OCI-LY3 (cell line): ENCODE data around the gene MCM3AP.

Experiments used
- H2AFZ ChIP-seq: fragments of 200-600, 300-600 bp; shearing (Covaris generic); 2 replicates; pipeline ENCODE4 v1.6.0; 2014; ENCODE audit warnings: antibody characterized with exemption, low read depth, low read length
- H3K27ac ChIP-seq: fragments of 200-600, 300-600 bp; sonication (generic); 2 replicates; pipeline ENCODE4 v1.5.1; 2014; ENCODE audit warnings: mild to moderate bottlenecking, low read length, moderate library complexity, mixed read lengths
- H3K27me3 ChIP-seq: fragments of 200-600, 300-600 bp; sonication (generic); 2 replicates; pipeline ENCODE4 v1.6.1; 2014; ENCODE audit warnings: low read depth, low read length, mixed read lengths
- H3K36me3 ChIP-seq: fragments of 200-600, 300-600 bp; sonication (generic); replicated peaks from 2 replicates; pipeline ENCODE3; 2014; ENCODE audit warnings: low read depth, low read length, mixed read lengths
- H3K4me1 ChIP-seq: fragments of 300-600, 200-600 bp; sonication (generic); 2 replicates; pipeline ENCODE4 v1.6.1; 2014; ENCODE audit warnings: low read length, mixed read lengths
- H3K4me2 ChIP-seq: fragments of 200-600, 300-600 bp; sonication (generic); 2 replicates; pipeline ENCODE4 v1.6.1; 2014; ENCODE audit warnings: low read length, mixed read lengths
- H3K4me3 ChIP-seq: fragments of 300-600, 200-600 bp; sonication (generic); 2 replicates; pipeline ENCODE4 v1.5.1; 2014; ENCODE audit warnings: antibody characterized with exemption, mild to moderate bottlenecking, low read length, moderate library complexity
- H3K79me2 ChIP-seq: fragments of 300-600, 200-600 bp; shearing (Covaris generic); 2 replicates; pipeline ENCODE4 v1.6.1; 2014; ENCODE audit warnings: mild to moderate bottlenecking, low read length, mixed read lengths
- H3K9ac ChIP-seq: fragments of 300-600, 200-600 bp; shearing (Covaris generic); 2 replicates; pipeline ENCODE4 v1.6.0; 2014; ENCODE audit warnings: mild to moderate bottlenecking, low read length, moderate library complexity
- H3K9me3 ChIP-seq: fragments of 200-600, 300-600 bp; shearing (Covaris generic); 2 replicates; pipeline ENCODE4 v1.6.1; 2014; ENCODE audit warnings: low read length, mixed read lengths; ENCODE audit not compliant: insufficient read depth
- H4K20me1 ChIP-seq: fragments of 200-600, 300-600 bp; sonication (generic); 2 replicates; pipeline ENCODE4 v1.6.1; 2016; ENCODE audit warnings: low read length, mixed read lengths; ENCODE audit not compliant: insufficient read depth
- EZH2phosphoT487 ChIP-seq: fragments of 200-600 bp; shearing (Covaris generic); IDR thresholded peaks from 2 replicates; pipeline ENCODE4 v1.6.1; 2018; ENCODE audit warnings: antibody characterized with exemption, mixed run types, low read depth
- TF ChIP-seq, protein P1 (sequence below): fragments of 200-600, 300-600 bp; sonication (generic); IDR thresholded peaks from 2 replicates; pipeline ENCODE4 v1.5.1; 2014; ENCODE audit warnings: antibody characterized with exemption, low read length, low read depth

Gene MCM3AP

DNA sequence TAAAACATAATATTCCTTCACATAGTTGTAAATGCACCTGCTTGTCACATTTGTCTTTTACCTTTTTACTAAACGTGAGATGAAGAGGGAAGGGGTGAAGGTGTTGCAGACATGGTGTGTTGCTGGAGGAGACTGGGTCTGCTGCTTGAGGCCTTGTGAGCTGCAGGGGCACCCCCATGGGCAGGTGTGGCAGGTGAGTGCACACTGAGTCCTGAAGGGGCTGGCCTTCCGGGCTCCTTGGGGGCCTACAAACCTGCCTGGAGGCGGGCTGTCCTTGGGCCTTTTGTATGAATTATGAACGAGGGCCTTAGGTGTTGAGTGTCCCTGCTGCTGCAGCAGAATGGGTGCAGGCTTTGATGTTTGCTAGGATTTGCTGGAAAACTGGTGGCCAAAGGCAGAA lies 42.3 kb upstream of the MCM3AP start:
- Histone ChIP-seq H3K79me2 (peaks cover 46% of the 10 kb centered on the region), H3K4me1 (peaks cover 14% of the 10 kb centered on the region)

DNA sequence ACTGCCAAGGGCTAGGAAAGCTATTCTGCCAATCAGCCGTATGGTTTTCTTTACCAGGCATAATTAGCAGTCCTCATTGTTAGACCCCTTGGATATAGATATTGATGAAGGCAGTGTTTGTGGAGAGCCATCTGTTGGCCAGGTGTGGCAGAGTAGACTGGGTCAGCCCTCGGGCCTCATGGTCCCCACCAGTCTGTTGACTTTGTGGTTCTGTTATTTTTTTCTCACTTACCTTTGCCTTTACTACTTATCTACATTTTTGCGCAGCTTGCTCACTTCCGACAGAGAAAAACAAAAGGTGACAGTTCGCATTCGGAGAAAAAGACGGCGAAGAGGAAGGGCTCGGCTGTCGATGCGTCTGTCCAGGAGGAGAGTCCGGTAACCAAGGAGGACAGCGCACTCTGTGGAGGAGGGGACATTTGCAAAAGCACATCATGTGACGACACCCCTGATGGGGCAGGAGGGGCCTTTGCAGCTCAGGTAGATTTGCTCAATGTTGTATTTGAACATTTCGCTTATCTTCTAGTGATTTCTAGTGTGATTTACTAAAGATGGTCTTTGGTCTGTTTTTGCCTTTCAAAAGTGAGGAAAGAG lies 40.8 kb upstream of the MCM3AP start:
- H3K79me2 ChIP-seq: peaks cover 61% of the 10 kb centered on the region
- H3K9ac ChIP-seq: peak overlapping the region; percentile 90; the same call in 1 of the 2 replicates
- H3K27ac ChIP-seq: no peak overlapping the region
- H2AFZ ChIP-seq: no peak overlapping the region
- no peak for TF ChIP-seq EZH2phosphoT487
- TF ChIP-seq, protein P1, sequence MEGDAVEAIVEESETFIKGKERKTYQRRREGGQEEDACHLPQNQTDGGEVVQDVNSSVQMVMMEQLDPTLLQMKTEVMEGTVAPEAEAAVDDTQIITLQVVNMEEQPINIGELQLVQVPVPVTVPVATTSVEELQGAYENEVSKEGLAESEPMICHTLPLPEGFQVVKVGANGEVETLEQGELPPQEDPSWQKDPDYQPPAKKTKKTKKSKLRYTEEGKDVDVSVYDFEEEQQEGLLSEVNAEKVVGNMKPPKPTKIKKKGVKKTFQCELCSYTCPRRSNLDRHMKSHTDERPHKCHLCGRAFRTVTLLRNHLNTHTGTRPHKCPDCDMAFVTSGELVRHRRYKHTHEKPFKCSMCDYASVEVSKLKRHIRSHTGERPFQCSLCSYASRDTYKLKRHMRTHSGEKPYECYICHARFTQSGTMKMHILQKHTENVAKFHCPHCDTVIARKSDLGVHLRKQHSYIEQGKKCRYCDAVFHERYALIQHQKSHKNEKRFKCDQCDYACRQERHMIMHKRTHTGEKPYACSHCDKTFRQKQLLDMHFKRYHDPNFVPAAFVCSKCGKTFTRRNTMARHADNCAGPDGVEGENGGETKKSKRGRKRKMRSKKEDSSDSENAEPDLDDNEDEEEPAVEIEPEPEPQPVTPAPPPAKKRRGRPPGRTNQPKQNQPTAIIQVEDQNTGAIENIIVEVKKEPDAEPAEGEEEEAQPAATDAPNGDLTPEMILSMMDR: no peak
- H3K9me3 ChIP-seq: no peaks in the 10 kb centered on the region
- H3K36me3 ChIP-seq: peaks cover 26% of the 10 kb centered on the region
- H4K20me1 ChIP-seq: no peaks in the 10 kb centered on the region
- H3K4me3 ChIP-seq: no peak overlapping the region
- H3K4me2 ChIP-seq: peak overlapping the region; percentile 92
- H3K4me1 ChIP-seq: peaks cover 21% of the 10 kb centered on the region
- no peaks in the 10 kb centered on the region for H3K27me3 ChIP-seq

More for the DNA sequence above, 42.3 kb upstream of the MCM3AP start:
- H3K4me2 ChIP-seq: no peak overlapping the region
- no peak overlapping the region for H3K4me3 ChIP-seq
- TF ChIP-seq, protein P1: no peak
- no peaks in the 10 kb centered on the region for H3K27me3 ChIP-seq
- no peaks in the 10 kb centered on the region for H3K9me3 ChIP-seq
- H3K36me3 ChIP-seq: peaks cover 15% of the 10 kb centered on the region
- H2AFZ ChIP-seq: no peak overlapping the region
- H3K9ac ChIP-seq: no peak overlapping the region
- H3K27ac ChIP-seq: no peak overlapping the region
- no peaks in the 10 kb centered on the region for H4K20me1 ChIP-seq

DNA sequence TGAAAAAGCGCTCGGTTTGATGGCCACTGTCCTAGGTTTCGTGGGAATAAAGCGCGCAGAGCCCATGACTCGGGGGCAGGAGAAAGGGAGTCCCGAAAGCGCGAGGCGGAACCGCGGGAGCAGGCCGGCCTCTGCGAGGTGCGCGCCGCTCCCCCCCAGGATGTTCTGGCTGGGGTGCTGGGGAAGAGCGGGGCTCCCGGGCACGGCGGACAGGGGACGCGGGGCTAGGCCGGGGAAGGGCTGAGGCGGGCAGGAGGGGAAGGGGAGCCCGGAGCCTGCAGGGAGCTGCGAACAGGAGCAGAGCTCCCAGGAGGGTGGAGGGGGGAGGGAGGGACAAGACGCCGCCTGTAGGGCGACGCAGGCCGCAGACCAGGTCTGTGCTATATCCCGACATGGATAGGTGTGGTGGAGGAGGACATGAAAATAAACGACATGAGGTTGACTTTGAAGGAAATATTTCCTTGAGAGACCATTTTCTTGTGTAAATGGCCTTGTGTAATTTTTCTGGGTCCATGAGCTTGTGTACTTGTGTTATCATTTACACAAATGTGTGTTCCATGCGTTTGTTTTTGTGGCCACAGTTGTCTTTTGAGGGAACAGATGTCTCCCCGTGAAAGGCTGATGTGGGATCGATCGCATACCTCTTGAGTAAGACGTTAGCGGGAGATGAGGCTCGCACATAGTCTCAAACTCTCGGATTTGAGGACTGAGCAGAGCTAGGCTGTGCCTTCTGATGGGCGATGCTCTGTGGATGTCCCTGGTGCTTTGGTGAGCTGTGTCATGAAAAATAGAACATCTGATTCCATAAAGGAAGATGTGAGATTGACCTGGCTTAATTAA lies 39.9 kb upstream of the MCM3AP start:
- Histone ChIP-seq H3K36me3 (peaks cover 30% of the 10 kb centered on the region), H3K4me3 (peak overlapping the region; percentile 96), H3K27ac (peak overlapping the region; percentile 72), H3K79me2 (peaks cover 66% of the 10 kb centered on the region), H3K27me3 (no peaks in the 10 kb centered on the region), H2AFZ (peak overlapping the region; percentile 41; the same call in 1 of the 2 replicates), H4K20me1 (0 out of 2 replicates have a peak, but pooled peaks cover 4% of the 10 kb centered on the region), H3K4me1 (peaks cover 21% of the 10 kb centered on the region), H3K9me3 (no peaks in the 10 kb centered on the region), H3K4me2 (peak overlapping the region; percentile 92), H3K9ac (peak overlapping the region; percentile 90)
- no peak for TF ChIP-seq EZH2phosphoT487
- TF ChIP-seq, protein P1: no peak

DNA sequence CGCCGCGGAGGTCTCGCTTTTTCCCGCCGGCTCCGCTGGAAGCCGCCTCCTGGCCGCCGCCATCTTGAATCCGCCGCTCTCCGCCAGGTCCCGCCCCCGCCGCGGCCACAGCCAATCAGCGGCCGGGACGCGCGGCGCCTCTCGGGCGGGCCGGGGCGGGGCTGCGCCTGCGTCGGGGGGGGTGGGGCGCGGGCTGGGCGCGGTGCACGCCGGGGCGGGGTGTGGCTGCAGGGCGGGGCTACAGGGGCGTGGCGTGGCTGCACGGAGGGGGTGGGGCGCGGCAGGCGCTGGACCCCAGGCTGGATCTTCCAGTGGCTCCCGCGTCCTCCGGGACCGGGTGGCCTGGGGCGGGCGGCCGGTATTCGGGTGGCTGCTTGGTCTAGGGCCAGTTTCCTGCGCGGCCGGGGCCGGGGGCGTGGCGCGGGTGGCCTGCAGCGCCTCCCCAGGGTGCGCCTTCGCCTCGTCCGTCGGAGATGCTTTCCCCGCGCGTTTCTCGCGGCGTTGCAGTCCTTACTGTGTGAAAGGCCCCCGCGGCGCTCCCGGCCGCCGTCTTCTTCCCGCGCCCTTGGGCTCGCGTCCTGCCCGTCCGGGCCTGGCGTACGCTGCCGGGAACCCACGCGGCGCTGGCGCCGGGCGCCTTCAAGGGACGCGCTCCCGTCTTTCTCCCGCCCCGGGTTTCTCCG lies 39.1 kb upstream of the MCM3AP start:
- H3K9me3 ChIP-seq: no peaks in the 10 kb centered on the region
- TF ChIP-seq EZH2phosphoT487: no peak
- TF ChIP-seq, protein P1: no peak; the same call in 1 of the 2 replicates
- peak overlapping the region; percentile 89 for H3K27ac ChIP-seq
- H3K4me2 ChIP-seq: peak overlapping the region; percentile 92
- H3K4me1 ChIP-seq: peaks cover 21% of the 10 kb centered on the region
- peaks cover 30% of the 10 kb centered on the region for H3K36me3 ChIP-seq
- peak overlapping the region; percentile 96 for H3K4me3 ChIP-seq
- 0 out of 2 replicates have a peak, but pooled peaks cover 4% of the 10 kb centered on the region for H4K20me1 ChIP-seq
- H3K9ac ChIP-seq: peak overlapping the region; percentile 94
- H3K79me2 ChIP-seq: peaks cover 66% of the 10 kb centered on the region
- peak overlapping the region; percentile 70; the same call in 1 of the 2 replicates for H2AFZ ChIP-seq
- no peaks in the 10 kb centered on the region for H3K27me3 ChIP-seq
